Naive B cell (primary cell): ENCODE measurements around the gene LPCAT1. TPM values are rescaled to one million over a fixed set of nuclear protein-coding genes. Genes with fewer than 3 reads are reported as not detected.
"Not testable (repeated sequence)": the region's sequence is repeated elsewhere in the genome, so short reads cannot be mapped to it uniquely, and the experiment has no call there.

Source experiments
- ATAC-seq, 2 donors: fragments of 150-1000 bp; cut with Tn5 transposase; 2 replicates each; pipeline ENCODE4 v1.10.0; 2021; ENCODE audit warnings: low read depth in 2 of 2, mild to moderate bottlenecking in 2 of 2, moderate library complexity in 2 of 2
- DNase-seq: peaks from one replicate; pipeline ENCODE4 v3.0.0; 2022
- H3K27ac Mint-ChIP-seq, 6 donors: one replicate each; pipeline ENCODE4 v1.8.0; 2020 to 2022; ENCODE audit warnings: mild to moderate bottlenecking in 6 of 6, mixed read lengths in 6 of 6, moderate library complexity in 5 of 6, inconsistent platforms in 2 of 6
- H3K27me3 Mint-ChIP-seq, 3 donors: one replicate each; pipeline ENCODE4 v1.8.0; 2021 to 2022; ENCODE audit warnings: mixed read lengths in 3 of 3, mild to moderate bottlenecking in 1 of 3
- H3K36me3 Mint-ChIP-seq, 2 donors: one replicate each; pipeline ENCODE4 v1.8.0; 2020 to 2022; ENCODE audit warnings: mixed read lengths in 2 of 2, inconsistent platforms in 1 of 2, mild to moderate bottlenecking in 1 of 2
- H3K4me1 Mint-ChIP-seq, 3 donors: one replicate each; pipeline ENCODE4 v1.8.0; 2020 to 2022; ENCODE audit warnings: mixed read lengths in 3 of 3, inconsistent platforms in 1 of 3, mild to moderate bottlenecking in 1 of 3, moderate library complexity in 1 of 3
- H3K4me3 Mint-ChIP-seq, 8 donors: one replicate each; pipeline ENCODE4 v1.8.0; 2020 to 2022; ENCODE audit warnings: mild to moderate bottlenecking in 8 of 8, mixed read lengths in 8 of 8, moderate library complexity in 8 of 8, inconsistent platforms in 2 of 8
- H3K9me3 Mint-ChIP-seq, 7 donors: one replicate each; pipeline ENCODE4 v1.8.0; 2020 to 2022; ENCODE audit warnings: mixed read lengths in 7 of 7, mild to moderate bottlenecking in 5 of 7, inconsistent platforms in 2 of 7, moderate library complexity in 1 of 7
- polyA plus RNA-seq, 6 donors: library from polyadenylated mRNA; unstranded; fragments of 300-500 nt; fragmentation: Illumina TruSeq; gene quantifications; one replicate each; pipeline ENCODE4 v1.2.3, GENCODE V29; 2021; ENCODE audit warnings: low read depth in 6 of 6

LPCAT1 gene
- polyA plus RNA-seq, 6 donors from 2014 or later: 19.5 to 63.3 (median 52.7) TPM

DNA sequence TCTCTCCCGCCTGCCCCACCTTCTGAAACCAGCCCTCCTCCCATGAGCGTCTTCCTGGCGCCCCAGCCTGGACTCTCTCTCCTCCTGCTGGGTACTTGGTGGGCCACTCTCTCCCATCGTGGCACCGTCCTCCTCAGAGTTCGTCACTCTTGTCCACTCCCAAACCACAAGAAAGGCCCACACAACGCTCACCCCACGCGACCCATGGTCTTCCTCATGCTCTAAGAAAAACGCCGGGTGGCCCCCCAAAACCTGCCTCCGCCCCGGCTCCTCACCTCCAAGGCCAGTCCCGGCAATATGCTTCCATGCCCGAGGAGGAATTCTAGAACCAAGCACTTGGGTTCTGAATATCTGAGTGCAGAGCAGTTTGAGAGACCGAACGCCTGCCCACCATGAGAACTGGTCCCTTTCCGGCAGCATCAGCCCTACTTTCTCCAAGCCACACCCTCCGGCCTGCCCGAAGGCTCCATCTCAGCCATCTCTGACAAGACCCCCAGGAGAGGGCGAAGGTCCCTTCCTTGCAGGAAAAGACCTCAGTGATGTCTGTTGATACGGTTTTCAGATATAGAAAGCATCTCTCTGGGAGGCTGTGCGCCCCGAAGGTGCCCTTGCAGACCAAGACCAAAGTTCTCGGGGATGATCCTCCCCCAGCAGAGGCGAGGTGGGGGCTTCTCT, 93.5 kb downstream of the LPCAT1 start:
- no peaks in the 10 kb centered on the region for H3K4me1 Mint-ChIP-seq
- no peak for ATAC-seq
- H3K4me3 Mint-ChIP-seq: no peak overlapping the region
- H3K27me3 Mint-ChIP-seq: peaks cover 7 to 16% (median 13%) of the 10 kb centered on the region in 3 donors
- DNase-seq: no peak
- no peak overlapping the region for H3K27ac Mint-ChIP-seq
- H3K36me3 Mint-ChIP-seq: peaks cover 12 to 27% of the 10 kb centered on the region in 2 donors
- H3K9me3 Mint-ChIP-seq: peaks cover 14 to 52% (median 38%) of the 10 kb centered on the region in 7 donors

DNA sequence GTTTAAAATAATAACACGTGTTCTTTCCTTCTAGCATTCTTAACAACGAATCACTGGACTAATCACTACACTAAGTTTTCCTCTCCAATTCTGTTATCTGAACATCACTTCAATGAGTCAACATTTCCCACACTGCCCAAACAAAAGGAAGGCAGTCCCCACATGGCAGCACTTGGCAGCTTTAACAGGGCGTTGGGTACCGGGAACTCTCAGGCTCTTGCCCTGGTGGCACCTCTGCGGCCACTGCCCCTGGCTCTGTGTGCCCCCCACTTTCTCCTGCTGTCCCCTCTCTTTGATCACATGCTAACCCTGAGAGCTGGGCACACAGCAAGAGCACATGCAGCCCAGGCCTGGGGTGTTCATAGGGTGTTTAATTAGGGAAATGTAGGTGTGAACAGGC, 94.3 kb downstream of the LPCAT1 start:
- peak overlapping the region in 1 of 8 donors; percentile 20 for H3K4me3 Mint-ChIP-seq
- H3K9me3 Mint-ChIP-seq: peaks cover 14 to 55% (median 40%) of the 10 kb centered on the region in 7 donors
- ATAC-seq: no peak

DNA sequence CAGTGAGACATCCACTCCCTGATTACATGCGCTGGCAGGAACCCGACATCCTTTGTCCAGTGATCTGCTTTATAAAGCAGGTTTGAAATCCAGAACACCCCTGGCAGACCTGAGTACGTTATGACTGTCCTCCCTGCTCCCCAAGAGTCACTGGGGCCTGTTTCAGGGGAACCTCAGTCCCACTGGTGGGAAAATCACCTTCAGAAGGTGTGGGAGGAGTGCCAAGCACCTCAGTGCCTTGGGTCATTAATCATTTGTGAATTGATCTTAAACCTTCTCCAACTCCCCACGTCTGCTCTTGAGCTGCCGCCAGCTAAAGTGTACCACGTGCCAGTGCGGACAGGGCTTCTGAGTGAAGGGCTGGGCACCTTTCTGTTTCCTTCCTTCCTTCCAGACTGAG, 94.7 kb downstream of the LPCAT1 start:
- peaks cover 7 to 22% (median 19%) of the 10 kb centered on the region in 3 donors for H3K27me3 Mint-ChIP-seq
- peaks cover 12 to 27% of the 10 kb centered on the region in 2 donors for H3K36me3 Mint-ChIP-seq
- no peak overlapping the region for H3K27ac Mint-ChIP-seq
- no peaks in the 10 kb centered on the region for H3K4me1 Mint-ChIP-seq
- H3K9me3 Mint-ChIP-seq: peaks cover 14 to 55% (median 40%) of the 10 kb centered on the region in 7 donors
- DNase-seq (no peak), ATAC-seq (no peak)
- H3K4me3 Mint-ChIP-seq: peak overlapping the region in 1 of 8 donors; percentile 20

More for the DNA sequence above, 94.3 kb downstream of the LPCAT1 start:
- H3K36me3 Mint-ChIP-seq: peaks cover 12 to 27% of the 10 kb centered on the region in 2 donors
- DNase-seq: no peak
- H3K27ac Mint-ChIP-seq: no peak overlapping the region
- H3K4me1 Mint-ChIP-seq: no peaks in the 10 kb centered on the region
- H3K27me3 Mint-ChIP-seq: peaks cover 7 to 18% (median 15%) of the 10 kb centered on the region in 3 donors

DNA sequence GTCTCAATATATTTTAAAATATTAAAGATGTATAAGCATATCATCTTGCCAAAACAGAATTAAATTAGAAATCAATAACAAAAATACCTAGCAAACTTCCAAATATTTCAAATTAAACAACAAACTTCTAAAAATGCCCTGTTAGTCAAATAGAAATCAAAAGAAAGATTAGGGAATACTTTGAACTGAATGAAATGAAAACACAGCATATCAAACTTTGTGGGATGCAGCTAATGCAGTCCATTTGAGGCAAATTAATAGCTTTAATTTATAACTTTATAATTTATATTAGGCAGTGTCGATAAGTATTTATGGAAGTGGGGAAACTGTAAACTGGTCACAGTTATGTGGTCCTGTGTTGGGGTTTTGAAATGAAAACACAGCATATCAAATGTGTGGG, 95.7 kb downstream of the LPCAT1 start:
- Mint-ChIP-seq H3K4me3 (no peak overlapping the region), H3K27me3 (peaks cover 0 to 17% (median 12%) of the 10 kb centered on the region in 3 donors), H3K27ac (no peak overlapping the region), H3K4me1 (no peaks in the 10 kb centered on the region), H3K36me3 (peaks cover 12 to 27% of the 10 kb centered on the region in 2 donors), H3K9me3 (peaks cover 8 to 55% (median 35%) of the 10 kb centered on the region in 7 donors)
- no peak for DNase-seq
- ATAC-seq: no peak

DNA sequence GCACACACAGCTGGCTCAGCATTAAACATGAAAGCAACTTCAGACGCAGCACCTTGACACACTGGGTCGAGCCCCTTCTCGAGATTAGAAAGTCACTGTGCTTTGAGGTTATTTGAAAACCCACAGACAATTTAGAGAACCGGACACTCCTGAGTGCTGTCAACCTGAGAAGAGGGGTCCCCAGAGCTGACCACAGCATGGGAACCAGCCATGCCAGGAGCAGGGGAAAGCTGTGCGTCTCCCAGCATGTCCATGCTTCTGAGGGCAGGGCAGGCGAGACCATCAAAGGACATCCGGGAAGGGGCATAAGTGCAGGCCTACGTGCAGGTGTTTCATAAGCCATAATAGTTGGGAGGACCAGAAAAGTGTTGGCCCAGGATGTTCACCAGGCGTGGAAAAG, 99.0 kb downstream of the LPCAT1 start:
- Mint-ChIP-seq H3K36me3 (peaks cover 12 to 19% of the 10 kb centered on the region in 2 donors), H3K9me3 (peaks cover 5 to 47% (median 31%) of the 10 kb centered on the region in 7 donors), H3K27me3 (peaks cover 0 to 14% (median 8%) of the 10 kb centered on the region in 3 donors), H3K4me1 (no peaks in the 10 kb centered on the region), H3K4me3 (no peak overlapping the region), H3K27ac (no peak overlapping the region)
- ATAC-seq: no peak
- no peak for DNase-seq

DNA sequence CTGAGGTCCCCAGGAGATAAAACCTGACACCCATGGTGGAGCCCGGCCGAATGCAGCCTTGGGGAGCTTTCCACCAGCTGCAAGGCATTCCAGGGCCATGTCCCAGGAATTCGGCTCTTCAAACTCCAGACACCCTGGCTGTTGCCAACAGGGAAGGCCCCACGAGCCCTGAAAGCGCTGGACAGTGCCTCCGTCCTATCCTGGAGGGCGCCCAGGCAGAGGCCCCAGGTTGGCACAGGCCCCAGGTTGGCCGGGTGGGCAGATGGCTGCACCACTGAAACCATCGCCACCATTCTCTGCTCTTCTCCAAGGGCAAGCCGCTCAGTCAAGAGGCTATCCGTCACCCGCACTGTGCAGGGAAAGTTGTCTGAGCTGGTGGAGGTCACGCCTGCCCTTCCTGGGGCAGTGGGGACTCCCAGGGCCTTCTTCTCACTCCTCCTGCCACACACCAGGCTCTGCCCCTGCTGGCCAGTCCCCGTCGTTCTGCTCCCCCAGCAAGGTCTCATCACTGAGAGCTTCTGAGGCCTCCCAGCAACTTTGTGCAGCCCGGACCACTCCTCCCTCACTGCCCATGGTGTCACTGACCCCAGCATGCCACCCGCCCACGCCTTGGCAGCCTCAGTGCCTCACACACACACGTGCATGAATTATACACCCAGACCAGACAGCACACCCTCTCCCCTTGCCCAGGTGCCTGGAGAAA, 99.7 kb downstream of the LPCAT1 start:
- Mint-ChIP-seq H3K27ac (no peak overlapping the region), H3K4me1 (peaks cover 0 to 2% (median 0%) of the 10 kb centered on the region in 3 donors), H3K27me3 (peaks cover 3 to 14% (median 14%) of the 10 kb centered on the region in 3 donors), H3K4me3 (no peak overlapping the region), H3K36me3 (peaks cover 12 to 13% of the 10 kb centered on the region in 2 donors), H3K9me3 (peaks cover 9 to 41% (median 25%) of the 10 kb centered on the region in 7 donors)
- DNase-seq (no peak), ATAC-seq (no peak)

DNA sequence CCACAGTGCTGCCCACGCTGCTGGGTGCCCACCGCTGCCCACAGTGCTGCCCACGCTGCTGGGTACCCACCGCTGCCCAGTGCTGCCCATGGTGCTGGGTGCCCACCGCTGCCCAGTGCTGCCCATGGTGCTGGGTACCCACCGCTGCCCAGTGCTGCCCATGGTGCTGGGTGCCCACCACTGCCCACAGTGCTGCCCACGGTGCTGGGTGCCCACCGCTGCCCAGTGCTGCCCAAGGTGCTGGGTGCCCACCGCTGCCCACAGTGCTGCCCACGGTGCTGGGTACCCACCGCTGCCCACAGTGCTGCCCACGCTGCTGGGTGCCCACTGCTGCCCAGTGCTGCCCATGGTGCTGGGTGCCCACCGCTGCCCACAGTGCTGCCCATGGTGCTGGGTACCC, 101.2 kb downstream of the LPCAT1 start:
- not testable (repeated sequence) for DNase-seq, H3K4me3 Mint-ChIP-seq, H3K4me1 Mint-ChIP-seq, H3K27ac Mint-ChIP-seq, ATAC-seq
- peaks cover 11 to 27% (median 15%) of the 10 kb centered on the region in 7 donors for H3K9me3 Mint-ChIP-seq
- peaks cover 7 to 12% of the 10 kb centered on the region in 2 donors for H3K36me3 Mint-ChIP-seq
- H3K27me3 Mint-ChIP-seq: peaks cover 11 to 21% (median 14%) of the 10 kb centered on the region in 3 donors

DNA sequence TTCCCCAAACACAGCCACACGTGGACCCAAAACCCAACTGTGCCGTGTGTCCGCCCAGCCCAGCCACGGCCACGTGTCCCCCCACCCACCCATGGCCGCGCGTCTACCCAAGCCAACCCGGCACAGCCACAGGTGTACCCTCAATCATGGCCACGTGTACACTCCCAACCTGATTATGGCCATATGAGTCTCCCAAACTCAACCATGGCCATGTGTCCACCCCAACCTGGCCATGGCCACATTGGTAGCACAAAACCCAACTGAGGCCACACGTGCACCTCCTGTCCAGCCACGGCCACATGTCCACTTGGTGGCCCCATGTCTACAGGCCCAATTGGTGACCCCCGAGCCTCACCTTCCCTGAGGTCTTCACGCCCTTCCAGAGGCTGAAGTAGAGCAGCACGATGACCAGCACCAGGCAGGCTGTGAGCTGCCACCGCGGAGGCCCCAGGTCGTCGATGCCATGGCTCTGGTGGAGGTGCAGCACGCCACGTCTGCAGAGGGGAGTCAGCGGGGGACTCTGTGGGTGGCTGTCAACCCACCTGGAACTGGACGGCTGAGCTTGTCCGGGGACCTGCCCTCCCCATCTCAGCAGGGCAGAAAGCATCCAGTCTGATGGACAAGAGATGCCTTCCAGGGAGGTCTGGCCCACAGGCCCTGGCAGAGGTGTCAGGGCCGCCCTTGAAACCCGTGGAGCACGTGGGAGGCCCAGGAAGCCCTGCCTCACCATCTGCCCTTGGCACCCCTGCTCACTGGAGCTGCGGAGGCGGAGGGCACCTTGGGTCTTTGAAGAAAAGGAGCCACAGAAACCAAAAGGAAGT, 102.0 kb downstream of the LPCAT1 start:
- ATAC-seq (no peak), DNase-seq (no peak)
- H3K4me1 Mint-ChIP-seq: peaks cover 0 to 4% (median 0%) of the 10 kb centered on the region in 3 donors
- H3K9me3 Mint-ChIP-seq: peaks cover 6 to 19% (median 12%) of the 10 kb centered on the region in 7 donors
- H3K4me3 Mint-ChIP-seq: no peak overlapping the region
- H3K27me3 Mint-ChIP-seq: peaks cover 11 to 21% (median 18%) of the 10 kb centered on the region in 3 donors
- peak overlapping the region in 1 of 6 donors; percentile 42 for H3K27ac Mint-ChIP-seq
- peaks cover 5 to 8% of the 10 kb centered on the region in 2 donors for H3K36me3 Mint-ChIP-seq

DNA sequence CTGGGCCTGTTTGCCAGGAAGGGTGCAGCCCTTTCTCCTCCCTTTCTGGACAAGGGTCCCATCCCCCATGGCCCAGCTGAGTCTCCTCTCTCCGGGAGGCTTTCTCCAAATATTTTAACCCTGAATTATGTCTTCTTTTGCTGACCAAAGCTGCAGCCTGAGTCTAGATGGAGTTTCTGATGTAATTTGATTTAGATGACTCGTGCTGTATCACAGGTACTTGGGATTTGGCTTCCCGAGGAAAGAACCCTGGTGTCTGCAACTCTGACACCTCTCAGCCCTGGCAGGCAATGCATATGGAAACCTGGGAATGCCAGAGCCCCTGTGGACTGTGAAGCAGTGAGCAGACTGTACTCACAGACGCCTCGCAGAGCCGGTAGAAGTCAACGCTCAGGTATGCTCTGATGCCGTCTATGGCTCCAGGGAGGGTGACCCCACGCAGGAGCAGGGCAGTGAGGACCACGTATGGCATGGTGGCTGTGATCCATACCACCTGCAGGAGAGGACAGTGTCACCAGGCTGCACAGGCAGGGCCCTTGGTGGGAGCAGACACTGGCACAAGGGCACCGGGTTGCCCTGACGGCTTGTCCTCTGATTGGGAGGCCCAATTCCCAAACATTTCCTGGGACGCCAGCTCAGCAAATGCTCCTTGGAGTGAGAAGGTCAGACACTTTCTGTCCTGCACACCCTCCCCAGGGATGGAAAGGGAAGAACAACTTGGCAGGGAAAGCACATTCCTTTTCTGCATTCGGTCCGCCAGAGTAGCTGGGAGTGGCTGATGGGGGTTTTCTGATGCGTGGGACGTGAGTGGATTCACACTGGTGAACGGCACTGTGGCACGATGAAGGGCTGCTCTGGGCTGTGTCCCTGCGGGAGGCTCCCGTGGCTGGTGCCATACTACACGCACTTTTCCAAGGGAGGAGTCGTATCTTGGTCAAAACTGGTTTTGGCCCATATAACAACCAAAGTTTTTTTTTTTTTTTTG, 103.3 kb downstream of the LPCAT1 start:
- peaks cover 11 to 22% (median 21%) of the 10 kb centered on the region in 3 donors for H3K27me3 Mint-ChIP-seq
- peaks cover 0 to 4% (median 0%) of the 10 kb centered on the region in 3 donors for H3K4me1 Mint-ChIP-seq
- peak overlapping the region in 1 of 6 donors; percentile 67 for H3K27ac Mint-ChIP-seq
- H3K4me3 Mint-ChIP-seq: peak overlapping the region in 1 of 8 donors; percentile 5
- peaks cover 0 to 8% (median 4%) of the 10 kb centered on the region in 7 donors for H3K9me3 Mint-ChIP-seq
- ATAC-seq: no peak
- no peaks in the 10 kb centered on the region for H3K36me3 Mint-ChIP-seq
- no peak for DNase-seq

DNA sequence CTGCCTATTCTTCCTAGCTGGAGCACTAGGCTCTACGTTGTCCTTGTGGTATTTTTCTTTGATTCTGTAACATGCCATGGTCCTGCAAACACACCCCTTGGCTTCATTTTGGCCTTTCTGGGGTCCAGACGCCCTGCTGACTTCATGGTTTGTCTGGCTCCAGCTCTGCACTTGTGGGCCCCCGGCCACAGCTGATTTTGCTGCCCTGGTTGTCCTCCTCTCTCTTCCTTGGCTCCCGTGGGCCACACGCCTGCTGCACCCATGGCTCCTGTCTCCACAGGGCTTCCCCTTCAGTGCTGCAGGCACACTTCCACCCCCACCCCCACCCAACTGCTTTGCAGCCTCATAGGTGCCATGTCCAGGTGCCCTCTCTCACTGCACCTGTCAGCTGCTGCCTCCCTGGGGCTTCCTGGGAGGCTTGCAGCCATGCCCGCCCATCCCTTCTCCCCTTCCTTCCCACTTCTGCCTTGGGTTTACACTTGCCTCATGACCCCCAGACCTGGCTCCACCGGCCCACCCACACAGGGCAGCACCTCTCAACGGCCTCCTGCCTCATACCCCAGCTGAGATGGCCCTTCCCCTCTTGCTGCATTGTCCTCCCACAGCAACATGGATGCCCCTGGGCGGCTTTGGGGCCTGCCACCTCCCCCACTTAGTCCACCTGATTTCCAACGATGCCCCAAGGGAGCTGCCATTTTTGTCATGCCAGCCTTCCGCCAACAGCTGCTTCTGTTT, 104.1 kb downstream of the LPCAT1 start:
- peaks cover 0 to 8% (median 0%) of the 10 kb centered on the region in 7 donors for H3K9me3 Mint-ChIP-seq
- H3K27me3 Mint-ChIP-seq: peaks cover 11 to 22% (median 20%) of the 10 kb centered on the region in 3 donors
- no peak for DNase-seq
- H3K4me1 Mint-ChIP-seq: peaks cover 0 to 4% (median 0%) of the 10 kb centered on the region in 3 donors
- ATAC-seq: no peak
- peak overlapping the region in 1 of 6 donors; percentile 67 for H3K27ac Mint-ChIP-seq
- H3K36me3 Mint-ChIP-seq: no peaks in the 10 kb centered on the region
- H3K4me3 Mint-ChIP-seq: no peak overlapping the region

DNA sequence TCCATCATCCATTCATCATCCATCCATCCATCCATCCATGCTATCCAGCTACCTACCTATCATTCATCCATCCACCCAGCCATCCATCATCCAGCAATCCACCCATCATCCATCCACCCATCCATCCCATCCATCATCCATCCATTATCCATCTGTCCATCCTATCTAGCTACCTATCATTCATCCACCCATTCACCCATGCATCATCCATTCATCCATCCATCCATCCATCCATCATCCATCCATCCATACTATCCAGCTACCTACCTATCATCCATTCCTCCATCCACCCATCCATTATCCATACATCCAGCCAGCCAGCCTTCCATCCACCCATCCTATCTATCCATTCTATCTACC, 104.9 kb downstream of the LPCAT1 start:
- Mint-ChIP-seq H3K4me3 (no peak overlapping the region), H3K9me3 (peaks cover 0 to 8% (median 0%) of the 10 kb centered on the region in 7 donors), H3K4me1 (peaks cover 0 to 4% (median 0%) of the 10 kb centered on the region in 3 donors), H3K27ac (no peak overlapping the region), H3K36me3 (no peaks in the 10 kb centered on the region), H3K27me3 (peaks cover 11 to 15% (median 13%) of the 10 kb centered on the region in 3 donors)
- ATAC-seq (no peak), DNase-seq (no peak)
